Measurements from ENCODE around the gene AHSG.

- TF ChIP-seq POLR2A (IDR thresholded peaks at IDR 0.05; ENCODE audit: extremely low read depth, insufficient read length): no peak
- TF ChIP-seq CTCF (IDR thresholded peaks at IDR 0.05; ENCODE audit: low read depth, low read length): no peak
- TF ChIP-seq MAX (IDR thresholded peaks at IDR 0.05; ENCODE audit: low read depth, low read length): no peak
- no peak for TF ChIP-seq MYC (IDR thresholded peaks at IDR 0.05; ENCODE audit: low read depth, low read length)
Observed at GRCh38 chr3:186621894-186622650, 9.2 kb downstream of the AHSG start.

Measured in NB4 (cell line).